AG10803 (cell line): ENCODE results near the gene GRID1.

ENCODE experiments used
- DNase-seq: peaks from one replicate; pipeline ENCODE4 v3.0.0; 2010; ENCODE audit warnings: low read depth
- H3K4me3 ChIP-seq: 2 replicates; pipeline ENCODE4 v1.5.1; 2011; ENCODE audit warnings: mild to moderate bottlenecking, low read length, control low read depth
- CTCF ChIP-seq: conservative IDR thresholded peaks from 2 replicates; pipeline ENCODE4 v1.5.1; 2011; ENCODE audit warnings: mild to moderate bottlenecking, low read length, control low read depth, inconsistent platforms

Gene GRID1

GRCh38 chr10:86123715-86124114 lies 242.9 kb downstream of the GRID1 start:
- no peak for TF ChIP-seq CTCF
- H3K4me3 ChIP-seq: no peak overlapping the region
- DNase-seq: no peak

- H3K4me3 ChIP-seq: no peak overlapping the region
- no peak for DNase-seq
- TF ChIP-seq CTCF: no peak
Measured at GRCh38 chr10:86123304-86123703, 243.3 kb downstream of the GRID1 start.

- H3K4me3 ChIP-seq: no peak overlapping the region
- no peak for DNase-seq
- TF ChIP-seq CTCF: no peak
Measured at GRCh38 chr10:86122646-86123045, 243.9 kb downstream of the GRID1 start.

GRCh38 chr10:86121200-86121599 lies 245.4 kb downstream of the GRID1 start:
- no peak for DNase-seq
- TF ChIP-seq CTCF: no peak

GRCh38 chr10:86117051-86117450 lies 249.5 kb downstream of the GRID1 start:
- no peak overlapping the region for H3K4me3 ChIP-seq
- no peak for DNase-seq
- TF ChIP-seq CTCF: no peak

More at GRCh38 chr10:86121200-86121599, 245.4 kb downstream of the GRID1 start:
- no peak overlapping the region for H3K4me3 ChIP-seq

GRCh38 chr10:86113983-86114382 lies 252.6 kb downstream of the GRID1 start:
- TF ChIP-seq CTCF: no peak
- no peak overlapping the region for H3K4me3 ChIP-seq
- DNase-seq: no peak

GRCh38 chr10:86113501-86113900 lies 253.1 kb downstream of the GRID1 start:
- DNase-seq: no peak
- TF ChIP-seq CTCF: no peak
- H3K4me3 ChIP-seq: no peak overlapping the region
